Measurements from ENCODE around the gene EPHX1. TPM values are rescaled to one million over a fixed set of nuclear protein-coding genes. Genes with fewer than 3 reads are reported as not detected.

EPHX1 gene
- total and polyA plus RNA-seq, 2 donors (not counting 1 experiment from before 2014, with no cell fraction given), result 0.75 to 4.2 TPM

GRCh38 chr1:225853441-225853840, 43.5 kb downstream of the EPHX1 start:
- ATAC-seq (ENCODE audit: low read depth), result no peak
- intact Hi-C loops (cut with micrococcal nuclease), result no loop called here
- TF ChIP-seq CTCF (IDR thresholded peaks at IDR 0.05), result no peak
- no peak for TF ChIP-seq EZH2 (IDR thresholded peaks at IDR 0.05; ENCODE audit: borderline replicate concordance, insufficient read depth, low read depth, low read length, poor library complexity, severe bottlenecking)
- H3K27ac Mint-ChIP-seq, result peak overlapping the region; percentile 61
- ChIA-PET POLR2A (interaction anchor here (2.0 kb wide), 1 partner anchor 28 kb away, joined by 6 read pairs; the partner anchor contains the start of gene TMEM63A), CTCF (no interaction called here)
- Histone ChIP-seq H2AFZ (ENCODE audit: insufficient read depth, low read depth, low read length, poor library complexity, severe bottlenecking) (no peak overlapping the region), H3K36me3 (replicated peaks in 1 of 2; ENCODE audit: control extremely low read depth in 1 of 2, control insufficient read depth in 1 of 2, extremely low read depth in 1 of 2, insufficient read depth in 2 of 2, low read length in 1 of 2) (peaks cover 5 to 62% of the 10 kb centered on the region in 2 experiments), H3K4me2 (replicated peaks; ENCODE audit: low read depth, low read length, poor library complexity, severe bottlenecking) (no peak overlapping the region), H3K27ac (ENCODE audit: low read length in 2 of 2) (peak overlapping the region in 1 of 2 donors; percentile 67), H3K27me3 (replicated peaks in 1 of 4; ENCODE audit: control extremely low read depth in 1 of 4, control insufficient read depth in 3 of 4, insufficient read depth in 4 of 4, low read length in 3 of 4) (no peaks in the 10 kb centered on the region), H3K9ac (ENCODE audit: low read length) (no peak overlapping the region), H3K9me3 (ENCODE audit: control extremely low read depth in 1 of 3, control insufficient read depth in 2 of 3, insufficient read depth in 1 of 3, low read length in 2 of 3) (peaks cover 0 to 7% (median 0%) of the 10 kb centered on the region in 3 donors), H3K4me1 (ENCODE audit: control insufficient read depth in 2 of 2, insufficient read depth in 2 of 2, low read length in 2 of 2) (peaks cover 43 to 58% of the 10 kb centered on the region in 2 donors), H3K4me3 (ENCODE audit: control extremely low read depth in 1 of 5, extremely low read depth in 1 of 5, insufficient read depth in 1 of 5, low read depth in 2 of 5, low read length in 4 of 5) (no peak overlapping the region), H4K20me1 (ENCODE audit: control insufficient read depth, insufficient read depth, low read length, poor library complexity, severe bottlenecking) (no peaks in the 10 kb centered on the region), H3K79me2 (ENCODE audit: control insufficient read depth, insufficient read depth, low read length) (peaks cover 3% of the 10 kb centered on the region)
- peaks cover 50% of the 10 kb centered on the region for H3K4me1 Mint-ChIP-seq
- H3K4me3 Mint-ChIP-seq, result no peak overlapping the region
- no peaks in the 10 kb centered on the region for H3K27me3 Mint-ChIP-seq
- no peaks in the 10 kb centered on the region for H3K9me3 Mint-ChIP-seq (ENCODE audit: insufficient read depth)
- no peak for DNase-seq
- 95% methylated on average over 11 of the region's 12 CpGs for WGBS (ENCODE audit: insufficient coverage)

GRCh38 chr1:225855503-225856300, 45.8 kb downstream of the EPHX1 start:
- peak overlapping the region in 1 of 2 donors; percentile 48 for H3K27ac ChIP-seq (ENCODE audit: low read length in 2 of 2)
- CTCF ChIA-PET, result interaction anchor here (0.6 to 1.1 kb wide), 4 partner anchors 16 to 411 kb away, joined by 3 to 4 read pairs (median 3); partner anchors contain the start of gene TMEM63A
- H3K4me1 ChIP-seq (ENCODE audit: control insufficient read depth in 2 of 2, insufficient read depth in 2 of 2, low read length in 2 of 2), result peaks cover 22 to 37% of the 10 kb centered on the region in 2 donors
- no peak overlapping the region for H2AFZ ChIP-seq (ENCODE audit: insufficient read depth, low read depth, low read length, poor library complexity, severe bottlenecking)
- H3K36me3 ChIP-seq (replicated peaks in 1 of 2; ENCODE audit: control extremely low read depth in 1 of 2, control insufficient read depth in 1 of 2, extremely low read depth in 1 of 2, insufficient read depth in 2 of 2, low read length in 1 of 2), result peaks cover 7 to 77% of the 10 kb centered on the region in 2 experiments
- H3K4me3 ChIP-seq (ENCODE audit: control extremely low read depth in 1 of 5, extremely low read depth in 1 of 5, insufficient read depth in 1 of 5, low read depth in 2 of 5, low read length in 4 of 5), result no peak overlapping the region
- Mint-ChIP-seq H3K27ac (peak overlapping the region; percentile 10), H3K9me3 (ENCODE audit: insufficient read depth) (no peaks in the 10 kb centered on the region), H3K27me3 (no peaks in the 10 kb centered on the region), H3K4me1 (peaks cover 29% of the 10 kb centered on the region), H3K4me3 (no peak overlapping the region)
- H4K20me1 ChIP-seq (ENCODE audit: control insufficient read depth, insufficient read depth, low read length, poor library complexity, severe bottlenecking), result no peaks in the 10 kb centered on the region
- peak overlapping the region; percentile 20 for H3K4me2 ChIP-seq (replicated peaks; ENCODE audit: low read depth, low read length, poor library complexity, severe bottlenecking)
- ATAC-seq (ENCODE audit: low read depth) (no peak), DNase-seq (no peak)
- intact Hi-C loops (cut with micrococcal nuclease), result no loop called here
- WGBS (ENCODE audit: insufficient coverage), result 90% methylated on average over 5 of the region's 10 CpGs
- no peak overlapping the region for H3K9ac ChIP-seq (ENCODE audit: low read length)
- H3K27me3 ChIP-seq (replicated peaks in 1 of 4; ENCODE audit: control extremely low read depth in 1 of 4, control insufficient read depth in 3 of 4, insufficient read depth in 4 of 4, low read length in 3 of 4), result no peaks in the 10 kb centered on the region
- POLR2A ChIA-PET, result interaction anchor here (0.6 kb wide), 2 partner anchors 123 to 270 kb away, joined by 4 to 5 read pairs; no protein-coding TSS in a partner anchor
- peaks cover 0 to 3% (median 0%) of the 10 kb centered on the region in 3 donors for H3K9me3 ChIP-seq (ENCODE audit: control extremely low read depth in 1 of 3, control insufficient read depth in 2 of 3, insufficient read depth in 1 of 3, low read length in 2 of 3)
- H3K79me2 ChIP-seq (ENCODE audit: control insufficient read depth, insufficient read depth, low read length), result peaks cover 3% of the 10 kb centered on the region
- TF ChIP-seq EZH2 (IDR thresholded peaks at IDR 0.05; ENCODE audit: borderline replicate concordance, insufficient read depth, low read depth, low read length, poor library complexity, severe bottlenecking), result no peak
- no peak for TF ChIP-seq CTCF (IDR thresholded peaks at IDR 0.05)
